ENCODE measurements around the gene PHC2.

PHC2 gene

DNA sequence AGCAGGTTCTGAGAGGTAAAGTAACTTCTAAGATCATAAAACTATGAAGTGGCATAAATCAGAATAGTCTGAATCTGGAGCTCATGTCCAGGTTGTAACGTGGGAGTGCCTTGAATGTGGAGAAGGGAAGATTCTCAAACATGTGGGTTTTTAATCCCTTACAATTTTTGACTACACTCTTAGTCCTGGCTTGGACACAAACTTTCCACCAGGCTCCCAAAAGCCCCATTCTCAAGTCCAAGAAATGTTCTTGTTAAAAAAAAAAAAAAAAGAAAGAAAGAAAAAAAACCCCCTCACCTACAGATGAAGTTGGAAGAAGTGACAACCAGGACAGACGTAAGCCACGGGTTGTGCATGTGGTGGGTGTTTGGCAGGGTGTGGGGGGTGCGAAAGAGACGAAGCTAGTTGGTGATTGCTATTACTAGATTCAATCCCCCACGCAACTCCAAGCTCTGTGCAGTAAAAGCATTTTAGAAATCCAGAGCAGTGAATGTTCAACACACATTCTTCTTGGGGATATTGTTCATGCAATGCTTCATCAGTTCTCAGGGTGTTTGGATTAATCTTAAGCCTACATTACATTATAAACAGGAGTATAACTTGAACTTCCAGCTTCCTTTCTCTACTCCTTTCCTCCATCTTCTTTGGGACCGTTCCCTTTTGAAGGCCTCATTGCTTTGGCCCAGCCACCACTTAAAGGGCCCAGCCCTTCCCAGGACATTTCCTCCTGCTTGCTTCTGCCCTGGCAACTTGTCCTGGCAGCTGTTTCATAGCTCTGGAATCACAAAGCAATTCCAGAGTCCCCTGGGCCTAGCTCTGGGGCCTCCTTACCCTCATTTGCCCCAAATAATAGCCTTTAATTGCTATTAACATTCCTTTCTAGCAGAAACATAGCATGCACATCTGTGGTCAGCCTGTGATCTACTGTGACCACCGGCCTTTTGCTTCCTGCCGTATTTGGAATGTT lies 41.8 kb downstream of the PHC2 start:
- Histone ChIP-seq H3K4me1 (ENCODE audit: control insufficient read depth, insufficient read depth, low read length, unreplicated experiment) (peaks cover 57% of the 10 kb centered on the region), H3K36me3 (ENCODE audit: insufficient read depth, low read length) (peaks cover 3% of the 10 kb centered on the region; the same call in 1 of the 2 replicates), H2AFZ (ENCODE audit: low read length, unreplicated experiment) (no peak overlapping the region), H3K79me2 (ENCODE audit: control insufficient read depth, insufficient read depth, low read length, unreplicated experiment) (peaks cover 2% of the 10 kb centered on the region), H3K4me3 (ENCODE audit: low read depth, low read length) (no peak overlapping the region), H3K27ac (ENCODE audit: low read depth, low read length) (peak overlapping the region; percentile 83), H3K27me3 (ENCODE audit: insufficient read depth, low read length) (no peaks in the 10 kb centered on the region)

DNA sequence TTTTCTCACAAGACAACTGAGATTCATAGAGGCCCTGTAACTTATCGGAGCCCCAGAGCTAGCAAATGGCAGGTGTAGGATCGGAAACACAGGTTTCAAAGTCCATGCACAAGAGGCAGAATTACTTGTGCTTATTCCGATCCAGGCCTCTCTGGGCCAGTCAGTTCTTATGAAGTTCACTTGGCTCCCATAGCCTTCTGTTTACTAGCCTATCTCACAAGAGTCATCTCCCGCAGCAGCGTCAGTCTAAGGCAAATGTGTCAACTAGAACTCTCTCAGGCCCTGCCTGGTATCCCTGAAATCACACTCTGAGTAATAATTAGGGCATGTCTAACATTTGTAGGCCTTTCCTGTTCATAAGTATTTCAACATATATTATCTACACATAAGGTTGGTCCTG lies 43.3 kb downstream of the PHC2 start:
- Histone ChIP-seq H3K4me1 (ENCODE audit: control insufficient read depth, insufficient read depth, low read length, unreplicated experiment) (peaks cover 71% of the 10 kb centered on the region), H2AFZ (ENCODE audit: low read length, unreplicated experiment) (no peak overlapping the region), H3K4me3 (ENCODE audit: low read depth, low read length) (no peak overlapping the region), H3K79me2 (ENCODE audit: control insufficient read depth, insufficient read depth, low read length, unreplicated experiment) (peaks cover 7% of the 10 kb centered on the region), H3K27me3 (ENCODE audit: insufficient read depth, low read length) (no peaks in the 10 kb centered on the region), H3K36me3 (ENCODE audit: insufficient read depth, low read length) (peaks cover 3% of the 10 kb centered on the region; the same call in 1 of the 2 replicates), H3K27ac (ENCODE audit: low read depth, low read length) (peak overlapping the region; percentile 83)

- H3K79me2 ChIP-seq (ENCODE audit: control insufficient read depth, insufficient read depth, low read length, unreplicated experiment), result peaks cover 12% of the 10 kb centered on the region
- peaks cover 65% of the 10 kb centered on the region for H3K4me1 ChIP-seq (ENCODE audit: control insufficient read depth, insufficient read depth, low read length, unreplicated experiment)
- peaks cover 3% of the 10 kb centered on the region; the same call in 1 of the 2 replicates for H3K36me3 ChIP-seq (ENCODE audit: insufficient read depth, low read length)
- H3K4me3 ChIP-seq (ENCODE audit: low read depth, low read length), result no peak overlapping the region
- no peaks in the 10 kb centered on the region for H3K27me3 ChIP-seq (ENCODE audit: insufficient read depth, low read length)
- peak overlapping the region; percentile 76 for H3K27ac ChIP-seq (ENCODE audit: low read depth, low read length)
- H2AFZ ChIP-seq (ENCODE audit: low read length, unreplicated experiment), result no peak overlapping the region
These were observed 45.6 kb downstream of the PHC2 start for GRCh38 chr1:33385251-33385650.

DNA sequence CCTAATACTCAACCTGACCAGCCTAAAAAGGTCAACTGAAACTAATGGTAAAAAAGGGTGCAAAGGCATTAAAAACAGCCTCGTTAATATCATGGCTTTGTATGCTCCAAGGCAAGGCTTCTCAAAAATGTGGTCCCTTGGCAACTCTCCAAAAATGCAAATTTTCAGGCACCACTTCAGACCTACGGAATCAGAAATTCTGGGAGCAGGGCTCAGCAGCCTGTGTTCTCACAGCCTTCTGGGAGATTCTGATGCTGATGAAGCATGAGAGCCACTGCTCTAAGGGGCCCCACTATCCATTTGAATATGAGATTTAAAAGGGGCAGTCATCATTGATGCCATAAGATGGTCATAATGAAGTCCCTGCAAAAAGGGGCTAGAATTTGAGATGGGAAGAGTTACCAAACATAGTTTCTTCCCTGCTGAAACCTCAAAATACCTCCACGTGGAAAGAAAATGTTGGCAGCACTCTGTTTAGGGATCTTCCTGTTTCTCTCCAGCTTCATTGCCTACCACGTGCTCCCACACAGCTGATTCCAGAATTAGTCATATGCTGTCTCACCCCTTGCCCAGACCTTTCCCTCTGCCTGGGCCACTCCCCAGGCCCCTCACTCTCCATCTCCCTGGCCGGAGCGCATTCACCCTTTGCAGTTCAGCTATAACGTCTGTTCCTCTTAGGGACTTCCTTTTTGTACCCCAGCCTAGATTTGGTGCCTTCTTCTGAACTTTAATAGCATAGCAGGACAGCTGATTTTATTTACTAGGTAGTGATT lies 46.7 kb downstream of the PHC2 start:
- peak overlapping the region; percentile 76 for H3K27ac ChIP-seq (ENCODE audit: low read depth, low read length)
- H2AFZ ChIP-seq (ENCODE audit: low read length, unreplicated experiment), result peak overlapping the region; percentile 54
- H3K4me3 ChIP-seq (ENCODE audit: low read depth, low read length), result peak overlapping the region; percentile 10; the same call in 1 of the 2 replicates
- peaks cover 12% of the 10 kb centered on the region for H3K79me2 ChIP-seq (ENCODE audit: control insufficient read depth, insufficient read depth, low read length, unreplicated experiment)
- H3K27me3 ChIP-seq (ENCODE audit: insufficient read depth, low read length), result no peaks in the 10 kb centered on the region
- peaks cover 3% of the 10 kb centered on the region; the same call in 1 of the 2 replicates for H3K36me3 ChIP-seq (ENCODE audit: insufficient read depth, low read length)
- H3K4me1 ChIP-seq (ENCODE audit: control insufficient read depth, insufficient read depth, low read length, unreplicated experiment), result peaks cover 61% of the 10 kb centered on the region

- peaks cover 12% of the 10 kb centered on the region for H3K79me2 ChIP-seq (ENCODE audit: control insufficient read depth, insufficient read depth, low read length, unreplicated experiment)
- peak overlapping the region; percentile 76 for H3K27ac ChIP-seq (ENCODE audit: low read depth, low read length)
- no peaks in the 10 kb centered on the region for H3K27me3 ChIP-seq (ENCODE audit: insufficient read depth, low read length)
- no peak overlapping the region for H3K4me3 ChIP-seq (ENCODE audit: low read depth, low read length)
- H3K4me1 ChIP-seq (ENCODE audit: control insufficient read depth, insufficient read depth, low read length, unreplicated experiment), result peaks cover 58% of the 10 kb centered on the region
- H3K36me3 ChIP-seq (ENCODE audit: insufficient read depth, low read length), result peaks cover 3% of the 10 kb centered on the region; the same call in 1 of the 2 replicates
- H2AFZ ChIP-seq (ENCODE audit: low read length, unreplicated experiment), result no peak overlapping the region
These were observed 47.4 kb downstream of the PHC2 start for GRCh38 chr1:33383489-33383888.

- Histone ChIP-seq H3K4me1 (ENCODE audit: control insufficient read depth, insufficient read depth, low read length, unreplicated experiment) (peaks cover 54% of the 10 kb centered on the region), H3K79me2 (ENCODE audit: control insufficient read depth, insufficient read depth, low read length, unreplicated experiment) (peaks cover 12% of the 10 kb centered on the region), H3K4me3 (ENCODE audit: low read depth, low read length) (no peak overlapping the region)
These were observed 48.1 kb downstream of the PHC2 start for GRCh38 chr1:33382661-33383415.

GRCh38 chr1:33381977-33382376 lies 48.9 kb downstream of the PHC2 start:
- H3K4me3 ChIP-seq (ENCODE audit: low read depth, low read length), result no peak overlapping the region
- no peak overlapping the region for H3K27ac ChIP-seq (ENCODE audit: low read depth, low read length)
- peaks cover 46% of the 10 kb centered on the region for H3K4me1 ChIP-seq (ENCODE audit: control insufficient read depth, insufficient read depth, low read length, unreplicated experiment)
- no peak overlapping the region for H2AFZ ChIP-seq (ENCODE audit: low read length, unreplicated experiment)
- peaks cover 3% of the 10 kb centered on the region; the same call in 1 of the 2 replicates for H3K36me3 ChIP-seq (ENCODE audit: insufficient read depth, low read length)
- no peaks in the 10 kb centered on the region for H3K27me3 ChIP-seq (ENCODE audit: insufficient read depth, low read length)
- peaks cover 17% of the 10 kb centered on the region for H3K79me2 ChIP-seq (ENCODE audit: control insufficient read depth, insufficient read depth, low read length, unreplicated experiment)

More at GRCh38 chr1:33382661-33383415, 48.1 kb downstream of the PHC2 start:
- peaks cover 3% of the 10 kb centered on the region; the same call in 1 of the 2 replicates for H3K36me3 ChIP-seq (ENCODE audit: insufficient read depth, low read length)
- H3K27me3 ChIP-seq (ENCODE audit: insufficient read depth, low read length), result no peaks in the 10 kb centered on the region
- no peak overlapping the region for H2AFZ ChIP-seq (ENCODE audit: low read length, unreplicated experiment)
- H3K27ac ChIP-seq (ENCODE audit: low read depth, low read length), result 0 out of 2 replicates have a peak overlapping the region, but pooled peaks have one; percentile 76

DNA sequence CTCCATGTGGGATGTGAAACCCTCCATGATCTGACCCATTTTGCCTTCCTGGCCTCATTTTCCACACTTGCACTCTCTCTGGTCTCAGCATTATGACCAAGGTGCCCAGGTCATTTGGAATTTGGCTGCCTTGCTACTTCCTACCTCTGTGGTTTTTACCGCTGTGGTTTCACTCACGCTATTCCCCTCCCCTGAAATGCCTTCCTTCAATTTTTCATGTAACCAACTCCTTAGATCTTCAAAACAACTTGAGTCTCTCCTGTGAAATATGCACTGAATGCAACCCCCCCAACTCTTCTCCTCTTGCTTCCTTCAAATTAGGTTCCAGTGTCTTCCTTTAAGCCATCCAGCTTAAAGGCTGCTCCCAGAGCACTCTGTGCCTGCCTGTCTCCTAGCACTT lies 50.1 kb downstream of the PHC2 start:
- H3K79me2 ChIP-seq (ENCODE audit: control insufficient read depth, insufficient read depth, low read length, unreplicated experiment), result peaks cover 19% of the 10 kb centered on the region
- no peaks in the 10 kb centered on the region for H3K36me3 ChIP-seq (ENCODE audit: insufficient read depth, low read length)
- peaks cover 45% of the 10 kb centered on the region for H3K4me1 ChIP-seq (ENCODE audit: control insufficient read depth, insufficient read depth, low read length, unreplicated experiment)
- H3K4me3 ChIP-seq (ENCODE audit: low read depth, low read length), result no peak overlapping the region
- H3K27me3 ChIP-seq (ENCODE audit: insufficient read depth, low read length), result no peaks in the 10 kb centered on the region
- H3K27ac ChIP-seq (ENCODE audit: low read depth, low read length), result no peak overlapping the region
- H2AFZ ChIP-seq (ENCODE audit: low read length, unreplicated experiment), result no peak overlapping the region

DNA sequence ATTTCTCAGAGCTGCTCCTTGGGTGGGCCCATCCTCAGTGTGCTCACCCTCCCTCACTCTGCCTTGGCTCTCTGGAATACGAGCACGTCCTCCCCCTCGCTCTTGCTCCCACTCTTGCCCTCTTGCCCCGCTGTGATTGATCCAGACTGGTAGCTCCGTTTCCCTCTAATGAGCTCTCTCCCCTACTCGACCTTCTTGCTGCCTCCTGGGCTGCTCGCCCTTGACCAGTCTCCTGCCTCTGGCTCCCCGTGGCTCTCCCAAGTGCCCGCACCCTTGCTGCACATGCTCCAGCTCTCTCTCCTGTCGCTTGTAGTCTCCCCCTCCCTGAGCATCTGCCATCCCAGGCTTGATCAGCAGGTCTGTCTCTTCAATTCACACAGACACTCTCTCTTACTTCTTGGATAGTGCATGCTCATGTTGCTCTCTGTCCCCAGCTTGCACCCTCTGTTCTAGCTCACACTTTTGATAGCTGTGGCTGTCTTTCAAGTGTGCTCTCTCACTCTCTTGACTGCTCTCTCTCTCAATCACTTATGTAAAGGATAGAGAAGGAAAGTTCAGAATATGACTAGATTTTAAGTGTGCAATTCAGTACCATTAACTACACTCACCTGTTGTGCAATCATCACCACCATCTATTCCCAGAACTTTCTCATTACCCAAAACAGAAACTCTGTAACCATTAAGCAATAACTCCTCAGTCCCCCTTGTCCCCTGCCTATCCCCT lies 51.1 kb downstream of the PHC2 start:
- Histone ChIP-seq H3K36me3 (ENCODE audit: insufficient read depth, low read length) (no peaks in the 10 kb centered on the region), H3K4me3 (ENCODE audit: low read depth, low read length) (no peak overlapping the region), H3K27ac (ENCODE audit: low read depth, low read length) (no peak overlapping the region), H3K4me1 (ENCODE audit: control insufficient read depth, insufficient read depth, low read length, unreplicated experiment) (peaks cover 38% of the 10 kb centered on the region), H3K79me2 (ENCODE audit: control insufficient read depth, insufficient read depth, low read length, unreplicated experiment) (peaks cover 17% of the 10 kb centered on the region), H3K27me3 (ENCODE audit: insufficient read depth, low read length) (no peaks in the 10 kb centered on the region), H2AFZ (ENCODE audit: low read length, unreplicated experiment) (no peak overlapping the region)
